ENCODE measurements around the gene ADAD2. TPM values are rescaled to one million over a fixed set of nuclear protein-coding genes. Genes with fewer than 3 reads are reported as not detected.

Gene ADAD2
- total and polyA plus RNA-seq, 2 of the 4 experiments (the other 2 are of a cell fraction): not detected

DNA sequence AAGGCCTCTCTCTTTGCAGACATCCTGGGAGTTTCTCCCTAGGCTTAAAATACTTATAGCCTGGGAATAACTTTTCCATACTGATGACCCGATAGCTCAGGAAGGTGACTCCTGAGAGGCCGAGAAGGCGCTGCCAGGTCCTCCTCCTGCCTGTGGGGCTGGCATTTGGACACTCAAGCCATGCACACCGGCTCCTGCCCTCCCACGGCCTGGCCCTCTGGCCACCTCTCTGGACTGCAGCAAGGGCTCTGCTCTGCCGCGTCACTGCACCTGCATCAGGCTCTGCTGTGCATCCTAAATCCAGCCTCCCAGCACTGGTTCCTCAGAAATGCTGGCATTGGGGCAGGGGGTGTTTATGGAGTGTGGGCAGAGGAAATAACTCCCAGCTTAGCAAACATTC lies 34.6 kb downstream of the ADAD2 start:
- intact Hi-C loops (cut with micrococcal nuclease): no loop called here
- no peak overlapping the region for H3K27ac ChIP-seq (ENCODE audit: insufficient read depth, low read length)
- dilution Hi-C loops (cut with HindIII; ENCODE audit: low sequenced_read_pairs, unreplicated experiment): no loop called here
- no peak overlapping the region for H3K4ac ChIP-seq (ENCODE audit: low read depth, low read length)
- H2AK9ac ChIP-seq (replicated peaks; ENCODE audit: low read depth, low read length, poor library complexity): no peak overlapping the region
- in situ Hi-C loops (cut with MboI; ENCODE audit: low sequenced_read_pairs): no loop called here
- no peak overlapping the region for H2BK15ac ChIP-seq (ENCODE audit: low read depth, low read length)
- peaks cover 8% of the 10 kb centered on the region; the same call in 1 of the 2 replicates for H3K27me3 ChIP-seq (ENCODE audit: control insufficient read depth, insufficient read depth, low read length)
- H3K36me3 ChIP-seq (ENCODE audit: control insufficient read depth, insufficient read depth, low read length): no peaks in the 10 kb centered on the region
- no peak overlapping the region for H3K9ac ChIP-seq (ENCODE audit: low read depth, low read length)
- H3K9me3 ChIP-seq (ENCODE audit: control insufficient read depth, insufficient read depth, low read length): no peaks in the 10 kb centered on the region
- CTCF ChIA-PET: no interaction called here
- H4K91ac ChIP-seq (ENCODE audit: insufficient read depth, low read depth, low read length): no peak overlapping the region
- H3K14ac ChIP-seq (replicated peaks; ENCODE audit: low read depth, low read length): no peak overlapping the region
- ATAC-seq (ENCODE audit: low read depth) (no peak), DNase-seq (no peak)
- H4K20me1 ChIP-seq (ENCODE audit: insufficient read depth, low read length): no peaks in the 10 kb centered on the region
- H3K79me1 ChIP-seq (ENCODE audit: low read depth in 1 of 2, low read length in 2 of 2): no peaks in the 10 kb centered on the region
- POLR2A ChIA-PET (ENCODE audit: unreplicated experiment): interaction anchor here (0.5 kb wide), 1 partner anchor 79 kb away, joined by 3 read pairs; no protein-coding TSS in a partner anchor
- no peak overlapping the region for H3K4me2 ChIP-seq (ENCODE audit: low read depth, low read length)
- no peak overlapping the region for H3K4me3 ChIP-seq (ENCODE audit: insufficient read depth, low read depth, low read length)
- no peak overlapping the region for H4K5ac ChIP-seq (ENCODE audit: low read depth, low read length)
- no peak overlapping the region for H2BK5ac ChIP-seq (ENCODE audit: low read depth, low read length, poor library complexity, severe bottlenecking)
- 89% methylated on average over 4 of the region's 7 CpGs; no CpG with 5 or more reads in 1 of the 2 experiments for WGBS, 2 experiments (ENCODE audit: extremely low coverage in 2 of 2, insufficient read length in 1 of 2)
- H3K56ac ChIP-seq (ENCODE audit: extremely low read depth, insufficient read depth, low read length): no peak overlapping the region
- TF ChIP-seq POLR2A (IDR thresholded peaks at IDR 0.05; ENCODE audit: low read depth, low read length) (no peak), CTCF (conservative IDR thresholded peaks at IDR 0.05; ENCODE audit: low read depth, low read length) (no peak), ELK1 (IDR thresholded peaks at IDR 0.05; ENCODE audit: borderline replicate concordance, low read depth, low read length) (no peak), CEBPB (IDR thresholded peaks at IDR 0.05; ENCODE audit: low read depth, low read length) (no peak), MXI1 (IDR thresholded peaks at IDR 0.05; ENCODE audit: borderline replicate concordance, low read depth, low read length) (no peak), RFX5 (IDR thresholded peaks at IDR 0.05; ENCODE audit: low read depth, low read length) (no peak), RCOR1 (IDR thresholded peaks at IDR 0.05; ENCODE audit: insufficient replicate concordance, low read length) (no peak), SMC3 (IDR thresholded peaks at IDR 0.05; ENCODE audit: low read depth, low read length) (no peak), NFE2L2 (IDR thresholded peaks at IDR 0.05; ENCODE audit: low read depth, low read length) (no peak), MAFK (IDR thresholded peaks at IDR 0.05; ENCODE audit: low read depth, low read length) (no peak), CHD1 (IDR thresholded peaks at IDR 0.05; ENCODE audit: low read depth, low read length) (no peak), BHLHE40 (IDR thresholded peaks at IDR 0.05; ENCODE audit: low read depth, low read length) (no peak), MAZ (IDR thresholded peaks at IDR 0.05; ENCODE audit: borderline replicate concordance, low read depth, low read length) (no peak), FOS (IDR thresholded peaks at IDR 0.05; ENCODE audit: low read depth, low read length) (no peak), RAD21 (IDR thresholded peaks at IDR 0.05; ENCODE audit: low read length) (no peak)
- TF ChIP-seq, protein P1, sequence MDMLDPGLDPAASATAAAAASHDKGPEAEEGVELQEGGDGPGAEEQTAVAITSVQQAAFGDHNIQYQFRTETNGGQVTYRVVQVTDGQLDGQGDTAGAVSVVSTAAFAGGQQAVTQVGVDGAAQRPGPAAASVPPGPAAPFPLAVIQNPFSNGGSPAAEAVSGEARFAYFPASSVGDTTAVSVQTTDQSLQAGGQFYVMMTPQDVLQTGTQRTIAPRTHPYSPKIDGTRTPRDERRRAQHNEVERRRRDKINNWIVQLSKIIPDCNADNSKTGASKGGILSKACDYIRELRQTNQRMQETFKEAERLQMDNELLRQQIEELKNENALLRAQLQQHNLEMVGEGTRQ (IDR thresholded peaks at IDR 0.05; ENCODE audit: low read depth, low read length): no peak
- no peak overlapping the region for H2AK5ac ChIP-seq (ENCODE audit: low read depth, low read length)
- H3K9me1 ChIP-seq (ENCODE audit: insufficient read depth, low read length): peaks cover 6% of the 10 kb centered on the region; the same call in 1 of the 2 replicates
- H3K4me1 ChIP-seq (ENCODE audit: control insufficient read depth, insufficient read depth, low read length): peaks cover 10% of the 10 kb centered on the region
- H3K18ac ChIP-seq (ENCODE audit: low read depth, low read length): no peak overlapping the region
- H2BK20ac ChIP-seq (ENCODE audit: low read depth, low read length): no peak overlapping the region
- BruUV-seq (replicated peaks): no TSS peak
- H4K8ac ChIP-seq (ENCODE audit: low read depth in 2 of 2, low read length in 2 of 2): no peak overlapping the region
- no peak overlapping the region for H3K23ac ChIP-seq (ENCODE audit: low read depth, low read length)
- peak overlapping the region; percentile 38 for H2AFZ ChIP-seq (replicated peaks; ENCODE audit: low read length, poor library complexity)
- H2BK120ac ChIP-seq (ENCODE audit: low read depth, low read length): no peak overlapping the region

Data from IMR-90 (cell line).